Mesenchymal stem cell (in vitro differentiated cells and primary cell): Measurements from ENCODE around the gene PTMA.

Experiments
- DNase-seq: peaks from one replicate; pipeline ENCODE4 v3.0.0-alpha.2; 2013
- H2AFZ ChIP-seq: one replicate; pipeline ENCODE4 v1.6.1; 2013; ENCODE audit warnings: low read depth, mild to moderate bottlenecking, control low read depth, inconsistent platforms, low read length, moderate library complexity
- H2AK5ac ChIP-seq: 2 replicates; pipeline ENCODE4 v1.6.1; 2013; ENCODE audit warnings: low read length, moderate library complexity, mild to moderate bottlenecking, inconsistent platforms; ENCODE audit not compliant: severe bottlenecking
- H2BK120ac ChIP-seq: one replicate; pipeline ENCODE4 v1.6.1; 2013; ENCODE audit warnings: low read depth, mild to moderate bottlenecking, inconsistent platforms, low read length, moderate library complexity
- H2BK12ac ChIP-seq, 2 experiments: one replicate each; pipeline ENCODE4 v1.6.1; 2013; ENCODE audit warnings: inconsistent platforms in 2 of 2, low read length in 2 of 2, mild to moderate bottlenecking in 2 of 2, moderate library complexity in 2 of 2, control low read depth in 1 of 2
- H2BK15ac ChIP-seq: one replicate; pipeline ENCODE4 v1.6.1; 2013; ENCODE audit warnings: mild to moderate bottlenecking, low read depth, inconsistent platforms; ENCODE audit not compliant: poor library complexity, severe bottlenecking
- H2BK5ac ChIP-seq: 2 replicates; pipeline ENCODE4 v1.6.1; 2013; ENCODE audit warnings: low read depth, mild to moderate bottlenecking, low read length, control low read depth, inconsistent platforms; ENCODE audit not compliant: poor library complexity, severe bottlenecking
- H3K14ac ChIP-seq, 2 experiments: one replicate each; pipeline ENCODE4 v1.6.1; 2013; ENCODE audit warnings: inconsistent platforms in 2 of 2, low read length in 2 of 2, control low read depth in 1 of 2, mild to moderate bottlenecking in 1 of 2, moderate library complexity in 1 of 2
- H3K18ac ChIP-seq, 2 experiments: one replicate each; pipeline ENCODE4 v1.6.1; 2013; ENCODE audit warnings: inconsistent platforms in 2 of 2, low read length in 2 of 2, control low read depth in 1 of 2, low read depth in 1 of 2, mild to moderate bottlenecking in 1 of 2
- H3K23ac ChIP-seq, 2 experiments: one replicate each; pipeline ENCODE4 v1.6.1; 2013; ENCODE audit warnings: inconsistent platforms in 2 of 2, low read length in 2 of 2, mild to moderate bottlenecking in 2 of 2, moderate library complexity in 2 of 2, control low read depth in 1 of 2
- H3K27ac ChIP-seq: 2 replicates; pipeline ENCODE4 v1.5.1; 2013; ENCODE audit warnings: mild to moderate bottlenecking, moderate library complexity, low read length, control low read depth, inconsistent platforms; ENCODE audit not compliant: poor library complexity, severe bottlenecking
- H3K27me3 ChIP-seq, 2 experiments: 2 replicates each; pipeline versions ENCODE4 v1.6.1 to v1.7.0; 2013; ENCODE audit warnings: low read length in 2 of 2, mild to moderate bottlenecking in 2 of 2, moderate library complexity in 2 of 2, control low read depth in 1 of 2, inconsistent platforms in 1 of 2; ENCODE audit not compliant: control insufficient read depth in 1 of 2, insufficient read depth in 1 of 2
- H3K36me3 ChIP-seq, 2 experiments: 2 replicates each; pipeline versions ENCODE4 v1.6.1 to v1.7.0; 2013; ENCODE audit warnings: low read length in 2 of 2, control low read depth in 1 of 2, inconsistent platforms in 1 of 2, low read depth in 1 of 2, mild to moderate bottlenecking in 1 of 2; ENCODE audit not compliant: insufficient read depth in 2 of 2, control insufficient read depth in 1 of 2
- H3K4ac ChIP-seq, 2 experiments: one replicate each; pipeline ENCODE4 v1.6.1; 2013; ENCODE audit warnings: inconsistent platforms in 2 of 2, low read length in 2 of 2, mild to moderate bottlenecking in 2 of 2, moderate library complexity in 2 of 2, control low read depth in 1 of 2, low read depth in 1 of 2
- H3K4me1 ChIP-seq: 2 replicates; pipeline ENCODE4 v1.6.1; 2013; ENCODE audit warnings: low read depth, low read length, control low read depth; ENCODE audit not compliant: control insufficient read depth, insufficient read depth
- H3K4me2 ChIP-seq: 2 replicates; pipeline ENCODE4 v1.6.1; 2013; ENCODE audit warnings: low read length, mild to moderate bottlenecking, inconsistent platforms; ENCODE audit not compliant: poor library complexity, severe bottlenecking
- H3K4me3 ChIP-seq, 2 experiments: 2 replicates each; pipeline versions ENCODE4 v1.5.1 to v1.7.0; 2013; ENCODE audit warnings: low read length in 2 of 2, mild to moderate bottlenecking in 2 of 2, control low read depth in 1 of 2, low read depth in 1 of 2; ENCODE audit not compliant: insufficient read depth in 1 of 2
- H3K79me1 ChIP-seq: replicated peaks from 2 replicates; pipeline ENCODE4 v1.6.1; 2013; ENCODE audit warnings: mild to moderate bottlenecking, control low read depth, low read length, inconsistent platforms; ENCODE audit not compliant: poor library complexity, severe bottlenecking
- H3K9ac ChIP-seq: 2 replicates; pipeline ENCODE4 v1.7.0; 2013; ENCODE audit warnings: mild to moderate bottlenecking, low read length, moderate library complexity
- H3K9me3 ChIP-seq: 2 replicates; pipeline ENCODE4 v1.7.0; 2013; ENCODE audit warnings: mild to moderate bottlenecking, low read length; ENCODE audit not compliant: control insufficient read depth
- H4K8ac ChIP-seq: one replicate; pipeline ENCODE4 v1.6.1; 2013; ENCODE audit warnings: inconsistent platforms, mild to moderate bottlenecking, low read length, moderate library complexity
- H4K91ac ChIP-seq: one replicate; pipeline ENCODE4 v1.6.1; 2013; ENCODE audit warnings: mild to moderate bottlenecking, low read length, inconsistent platforms
- WGBS: methylation state at CpG from one replicate; pipeline ENCODE4 v1.1.7; 2013; ENCODE audit warnings: mixed read lengths; 5-methylcytosine and 5-hydroxymethylcytosine counted together

The PTMA gene

DNA sequence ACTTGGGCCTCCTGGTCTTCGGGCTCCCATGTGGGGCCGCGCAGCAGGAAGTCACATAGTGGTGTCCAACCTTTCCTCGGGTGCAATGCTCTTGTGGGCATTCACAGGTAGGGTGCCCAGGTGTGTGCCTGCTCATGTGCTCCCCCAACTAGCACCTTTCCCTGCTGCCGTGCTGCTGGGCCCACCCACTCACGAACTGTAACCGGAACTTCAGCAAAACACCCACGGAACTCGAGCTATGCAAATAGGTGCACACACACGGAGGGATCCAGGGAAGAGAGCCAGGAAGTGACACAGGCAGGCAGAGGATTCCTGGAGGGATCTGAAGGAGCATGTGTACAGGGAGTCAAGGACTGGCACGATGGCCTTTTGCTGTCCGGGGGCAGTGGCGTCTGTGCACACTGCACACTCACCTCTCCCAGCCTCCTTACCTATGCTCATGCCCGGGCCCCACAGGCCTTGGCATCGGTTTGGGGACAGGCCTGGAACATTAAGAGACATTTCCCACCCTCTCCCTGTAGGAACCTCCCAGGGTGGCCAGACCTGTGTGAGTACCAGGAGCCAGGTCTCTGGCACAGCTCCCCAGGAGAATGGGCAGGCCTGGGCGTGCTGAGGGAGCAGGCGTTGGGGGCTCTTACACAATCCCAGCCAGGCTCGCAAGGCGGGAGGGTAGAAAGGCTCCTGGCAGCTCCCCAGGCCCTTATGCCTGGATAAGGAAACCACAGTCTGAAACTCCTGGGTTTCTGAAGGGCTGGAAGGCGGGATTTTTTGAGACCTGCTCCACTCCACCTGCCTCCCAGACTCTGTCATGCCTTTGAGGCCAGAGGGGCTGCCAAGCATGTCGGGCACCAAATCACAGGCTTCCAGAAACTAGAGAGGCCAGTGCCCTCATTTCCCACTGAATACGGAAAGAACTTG, 6.6 kb upstream of the PTMA start:
- Histone ChIP-seq H3K36me3 (peaks cover 0 to 6% of the 10 kb centered on the region in 2 experiments), H2BK5ac (no peak overlapping the region), H2AFZ (peak overlapping the region; percentile 78), H2AK5ac (no peak overlapping the region), H3K79me1 (peaks cover 3% of the 10 kb centered on the region), H3K4me2 (no peak overlapping the region), H3K9ac (peak overlapping the region; percentile 29), H3K9me3 (no peaks in the 10 kb centered on the region), H2BK12ac (peak overlapping the region; percentile 18 to 66), H2BK15ac (no peak overlapping the region), H4K8ac (peak overlapping the region; percentile 35), H3K27me3 (no peaks in the 10 kb centered on the region), H3K27ac (no peak overlapping the region), H3K23ac (no peak overlapping the region), H3K4ac (no peak overlapping the region), H3K18ac (peak overlapping the region in 1 of 2 experiments; percentile 30), H3K4me3 (no peak overlapping the region), H4K91ac (no peak overlapping the region), H2BK120ac (no peak overlapping the region), H3K14ac (no peak overlapping the region), H3K4me1 (peaks cover 15% of the 10 kb centered on the region)
- 79% methylated on average over 22 of the region's 22 CpGs for WGBS
- DNase-seq: peak; percentile 34

DNA sequence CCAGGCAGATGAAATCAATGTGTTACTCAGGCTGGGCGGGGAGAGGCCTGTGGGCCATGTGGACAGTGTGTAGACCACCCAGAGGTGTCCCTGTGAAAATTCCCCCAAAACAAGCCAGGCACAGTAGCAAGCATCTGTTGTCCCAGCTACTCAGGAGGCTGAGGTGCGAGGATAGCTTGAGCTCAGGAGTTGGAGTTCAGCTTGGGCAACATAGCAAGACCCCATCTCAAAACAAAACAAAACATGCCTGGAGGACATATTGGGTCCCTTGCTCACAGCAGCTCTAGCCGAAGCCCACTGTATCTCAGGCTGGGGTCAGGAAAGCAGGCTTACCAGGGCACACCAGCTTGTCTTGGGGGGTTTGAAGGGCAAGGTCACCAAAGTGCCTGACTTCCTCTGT, 4.3 kb upstream of the PTMA start:
- no peak overlapping the region for H4K91ac ChIP-seq
- peaks cover 5% of the 10 kb centered on the region for H3K79me1 ChIP-seq
- 95% methylated on average over 3 of the region's 3 CpGs for WGBS
- no peak overlapping the region for H2BK5ac ChIP-seq
- no peak overlapping the region for H3K4ac ChIP-seq
- no peak overlapping the region for H3K23ac ChIP-seq
- H3K4me1 ChIP-seq: peaks cover 20% of the 10 kb centered on the region
- no peak overlapping the region for H3K18ac ChIP-seq
- H2AK5ac ChIP-seq: no peak overlapping the region
- H2BK15ac ChIP-seq: no peak overlapping the region
- no peak overlapping the region for H3K27ac ChIP-seq
- no peak overlapping the region for H3K4me3 ChIP-seq
- peaks cover 0 to 6% of the 10 kb centered on the region in 2 experiments for H3K36me3 ChIP-seq
- no peak overlapping the region for H3K9ac ChIP-seq
- DNase-seq: no peak
- no peak overlapping the region for H2AFZ ChIP-seq
- H4K8ac ChIP-seq: no peak overlapping the region
- H3K27me3 ChIP-seq: no peaks in the 10 kb centered on the region
- no peaks in the 10 kb centered on the region for H3K9me3 ChIP-seq
- no peak overlapping the region for H2BK120ac ChIP-seq
- H3K14ac ChIP-seq: no peak overlapping the region
- no peak overlapping the region for H3K4me2 ChIP-seq
- H2BK12ac ChIP-seq: no peak overlapping the region

GRCh38 chr2:231706731-231707624, 1.3 kb upstream of the PTMA start:
- Histone ChIP-seq H2AFZ (peak overlapping the region; percentile 95), H2AK5ac (peak overlapping the region; percentile 76), H4K8ac (peak overlapping the region; percentile 100), H2BK5ac (peak overlapping the region; percentile 81), H3K9ac (peak overlapping the region; percentile 90), H3K4me2 (peak overlapping the region; percentile 84), H3K9me3 (no peaks in the 10 kb centered on the region), H3K4me3 (peak overlapping the region; percentile 79 to 83), H3K36me3 (peaks cover 5 to 6% of the 10 kb centered on the region in 2 experiments), H3K18ac (peak overlapping the region; percentile 96 to 98), H2BK15ac (peak overlapping the region; percentile 100), H2BK120ac (peak overlapping the region; percentile 89), H3K27me3 (no peaks in the 10 kb centered on the region), H3K4ac (peak overlapping the region; percentile 96 to 98), H3K4me1 (peaks cover 20% of the 10 kb centered on the region), H2BK12ac (peak overlapping the region; percentile 95 to 96), H3K14ac (peak overlapping the region; percentile 5 to 95), H3K23ac (peak overlapping the region; percentile 9 to 90), H4K91ac (peak overlapping the region; percentile 99), H3K79me1 (peaks cover 5% of the 10 kb centered on the region), H3K27ac (peak overlapping the region; percentile 100)
- WGBS: under 1% methylated on average over 66 of the region's 66 CpGs
- DNase-seq: peak; percentile 98

GRCh38 chr2:231707625-231707926, 749 bp upstream of the PTMA start:
- Histone ChIP-seq H2BK5ac (peak overlapping the region; percentile 81), H3K4me2 (peak overlapping the region; percentile 41), H2BK12ac (peak overlapping the region; percentile 95 to 96), H4K8ac (peak overlapping the region; percentile 100), H3K36me3 (peaks cover 11 to 12% of the 10 kb centered on the region in 2 experiments), H3K27me3 (no peaks in the 10 kb centered on the region), H3K4ac (peak overlapping the region; percentile 95 to 98), H3K18ac (peak overlapping the region; percentile 89 to 92), H2AFZ (peak overlapping the region; percentile 95), H4K91ac (peak overlapping the region; percentile 99), H3K23ac (peak overlapping the region; percentile 1 to 90), H2BK120ac (peak overlapping the region; percentile 89), H2AK5ac (peak overlapping the region; percentile 76), H3K79me1 (peaks cover 5% of the 10 kb centered on the region), H3K9ac (peak overlapping the region; percentile 90), H3K14ac (peak overlapping the region in 1 of 2 experiments; percentile 57), H3K4me3 (peak overlapping the region; percentile 39 to 83), H3K27ac (peak overlapping the region; percentile 100), H3K4me1 (peaks cover 26% of the 10 kb centered on the region), H2BK15ac (peak overlapping the region; percentile 100), H3K9me3 (no peaks in the 10 kb centered on the region)
- WGBS: 7% methylated on average over 28 of the region's 30 CpGs
- no peak for DNase-seq
